CD8-positive, alpha-beta memory T cell (primary cell): Measurements from ENCODE around the gene QSOX1. TPM values are rescaled to one million over a fixed set of nuclear protein-coding genes. Genes with fewer than 3 reads are reported as not detected.

Experiments
- CTCF ChIA-PET: fragments of 350-600 bp; sonication (Branson Sonifier 250); formaldehyde crosslinking; loops from one replicate; lab custom pipeline; 2021; ENCODE audit warnings: antibody characterized with exemption; lab: Charles Lee
- POLR2A ChIA-PET: fragments of 350-600 bp; sonication (Branson Sonifier 250); formaldehyde crosslinking; loops from one replicate; lab custom pipeline; 2021; ENCODE audit warnings: antibody characterized with exemption; lab: Charles Lee
- DNase-seq, 5 donors: peaks; one replicate each; pipeline versions ENCODE4 v3.0.0 to v3.0.0-alpha.2; 2020 to 2022; ENCODE audit warnings: mixed read lengths in 1 of 5
- H3K27ac ChIP-seq: one replicate; pipeline ENCODE4 v1.7.0; 2013; ENCODE audit warnings: low read depth, mild to moderate bottlenecking, low read length, moderate library complexity
- H3K27me3 ChIP-seq: 2 replicates; pipeline ENCODE4 v1.7.0; 2013; ENCODE audit warnings: low read length, mild to moderate bottlenecking; ENCODE audit not compliant: insufficient read depth, poor library complexity, severe bottlenecking
- H3K36me3 ChIP-seq: 2 replicates; pipeline ENCODE4 v1.7.0; 2013; ENCODE audit warnings: mild to moderate bottlenecking, low read length, moderate library complexity; ENCODE audit not compliant: insufficient read depth
- H3K4me1 ChIP-seq: 2 replicates; pipeline ENCODE4 v1.7.0; 2013; ENCODE audit warnings: mild to moderate bottlenecking, low read length, moderate library complexity; ENCODE audit not compliant: insufficient read depth
- H3K4me3 ChIP-seq: 2 replicates; pipeline ENCODE4 v1.7.0; 2013; ENCODE audit warnings: mild to moderate bottlenecking, low read length
- H3K9me3 ChIP-seq: 2 replicates; pipeline ENCODE4 v1.7.0; 2013; ENCODE audit warnings: mild to moderate bottlenecking, low read length
- H3K27ac Mint-ChIP-seq, 8 donors: one replicate each; pipeline ENCODE4 v1.8.0; 2020 to 2021; ENCODE audit warnings: mixed read lengths in 8 of 8, mild to moderate bottlenecking in 6 of 8, inconsistent platforms in 3 of 8, moderate library complexity in 3 of 8
- H3K27me3 Mint-ChIP-seq, 2 donors: one replicate each; pipeline ENCODE4 v1.8.0; 2020 to 2021; ENCODE audit warnings: mixed read lengths in 2 of 2, mild to moderate bottlenecking in 1 of 2, moderate library complexity in 1 of 2
- H3K36me3 Mint-ChIP-seq, 3 donors: one replicate each; pipeline ENCODE4 v1.8.0; 2020 to 2021; ENCODE audit warnings: mixed read lengths in 3 of 3, inconsistent platforms in 1 of 3, mild to moderate bottlenecking in 1 of 3
- H3K4me1 Mint-ChIP-seq, 3 donors: one replicate each; pipeline ENCODE4 v1.8.0; 2020 to 2021; ENCODE audit warnings: mixed read lengths in 3 of 3, inconsistent platforms in 1 of 3, mild to moderate bottlenecking in 1 of 3
- H3K4me3 Mint-ChIP-seq, 7 donors: one replicate each; pipeline ENCODE4 v1.8.0; 2020 to 2021; ENCODE audit warnings: mixed read lengths in 7 of 7, mild to moderate bottlenecking in 6 of 7, moderate library complexity in 4 of 7, inconsistent platforms in 2 of 7
- H3K9me3 Mint-ChIP-seq, 5 donors: one replicate each; pipeline ENCODE4 v1.8.0; 2020 to 2022; ENCODE audit warnings: mixed read lengths in 5 of 5, mild to moderate bottlenecking in 3 of 5, moderate library complexity in 2 of 5, inconsistent platforms in 1 of 5
- polyA plus RNA-seq: library from polyadenylated mRNA; unstranded; fragments of 300-500 nt; fragmentation: Illumina TruSeq; gene quantifications from one replicate; pipeline ENCODE4 v1.2.3, GENCODE V29; 2021
- total RNA-seq, 2 experiments: library from RNA; stranded (reverse); gene quantifications; one replicate each; pipeline ENCODE4 v1.2.3, GENCODE V29; 2021

QSOX1 gene
- total and polyA plus RNA-seq, 3 experiments from 2014 or later: 14.2 to 33.3 (median 32.9) TPM

DNA sequence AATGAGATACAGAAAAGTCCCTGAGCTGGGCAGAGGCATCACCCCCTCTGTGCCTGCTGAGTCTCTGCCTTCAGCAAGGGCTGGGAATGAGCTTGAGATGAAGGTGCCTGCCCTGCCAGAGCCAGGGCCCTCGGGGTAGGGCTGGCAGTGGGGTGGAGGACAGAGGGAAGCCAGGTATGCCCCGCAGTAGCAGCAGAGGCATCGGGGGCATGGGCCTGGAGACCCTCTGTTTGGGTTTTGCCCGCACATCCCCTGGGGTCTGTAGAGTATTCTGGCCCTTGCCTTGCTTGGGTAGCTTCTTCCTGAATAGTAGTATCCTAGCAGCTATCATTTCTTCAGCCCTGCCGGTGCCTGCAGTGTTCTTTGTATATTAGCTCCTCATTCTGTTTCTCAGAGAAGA, 33.0 kb downstream of the QSOX1 start:
- H3K4me3 Mint-ChIP-seq: no peak overlapping the region
- CTCF ChIA-PET: interaction anchor here (1.1 to 2.1 kb wide), 2 partner anchors 9 to 313 kb away, joined by 3 to 12 read pairs; no protein-coding TSS in a partner anchor
- peaks cover 6 to 77% (median 13%) of the 10 kb centered on the region in 3 donors for H3K36me3 Mint-ChIP-seq
- H3K9me3 Mint-ChIP-seq: no peaks in the 10 kb centered on the region
- peak overlapping the region in 1 of 8 donors; percentile 19 for H3K27ac Mint-ChIP-seq
- no peak overlapping the region for H3K27ac ChIP-seq
- POLR2A ChIA-PET: no interaction called here
- H3K9me3 ChIP-seq: no peaks in the 10 kb centered on the region
- H3K36me3 ChIP-seq: peaks cover 7% of the 10 kb centered on the region
- no peak for DNase-seq
- no peaks in the 10 kb centered on the region for H3K27me3 ChIP-seq
- no peaks in the 10 kb centered on the region for H3K27me3 Mint-ChIP-seq
- no peak overlapping the region for H3K4me3 ChIP-seq
- H3K4me1 Mint-ChIP-seq: peaks cover 31 to 35% (median 34%) of the 10 kb centered on the region in 3 donors
- peaks cover 27% of the 10 kb centered on the region for H3K4me1 ChIP-seq

DNA sequence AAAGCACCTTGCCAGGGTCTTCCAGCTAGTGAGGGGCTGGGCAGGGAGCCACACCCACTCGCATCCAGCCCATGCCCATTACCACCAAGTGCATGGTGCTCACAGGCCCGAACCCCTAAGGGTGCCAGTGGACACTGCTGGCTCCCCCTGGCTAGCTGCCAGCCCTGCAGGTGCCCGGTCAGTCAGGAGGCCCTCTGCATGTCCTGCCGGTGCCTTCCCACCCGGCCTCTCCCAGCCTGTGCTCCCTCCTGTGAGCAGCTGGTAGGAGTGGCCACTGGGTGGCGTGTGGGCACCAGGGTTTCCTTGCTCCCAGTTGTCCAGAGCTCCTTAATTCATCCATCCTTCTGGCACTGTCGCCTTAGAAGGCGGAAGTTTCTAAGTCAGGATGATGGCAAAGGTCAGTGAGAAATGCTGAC, 33.4 kb downstream of the QSOX1 start:
- no peak overlapping the region for H3K4me3 ChIP-seq
- peaks cover 28% of the 10 kb centered on the region for H3K4me1 ChIP-seq
- H3K27me3 ChIP-seq: no peaks in the 10 kb centered on the region
- peaks cover 7% of the 10 kb centered on the region for H3K36me3 ChIP-seq
- DNase-seq: no peak
- Mint-ChIP-seq H3K4me3 (no peak overlapping the region), H3K36me3 (peaks cover 9 to 79% (median 13%) of the 10 kb centered on the region in 3 donors), H3K27ac (peak overlapping the region in 1 of 8 donors; percentile 19), H3K4me1 (peaks cover 36 to 40% (median 38%) of the 10 kb centered on the region in 3 donors), H3K9me3 (no peaks in the 10 kb centered on the region), H3K27me3 (no peaks in the 10 kb centered on the region)
- CTCF ChIA-PET: interaction anchor here (1.1 to 2.1 kb wide), 2 partner anchors 9 to 314 kb away, joined by 3 to 12 read pairs; no protein-coding TSS in a partner anchor
- H3K27ac ChIP-seq: no peak overlapping the region
- no peaks in the 10 kb centered on the region for H3K9me3 ChIP-seq
- POLR2A ChIA-PET: no interaction called here

DNA sequence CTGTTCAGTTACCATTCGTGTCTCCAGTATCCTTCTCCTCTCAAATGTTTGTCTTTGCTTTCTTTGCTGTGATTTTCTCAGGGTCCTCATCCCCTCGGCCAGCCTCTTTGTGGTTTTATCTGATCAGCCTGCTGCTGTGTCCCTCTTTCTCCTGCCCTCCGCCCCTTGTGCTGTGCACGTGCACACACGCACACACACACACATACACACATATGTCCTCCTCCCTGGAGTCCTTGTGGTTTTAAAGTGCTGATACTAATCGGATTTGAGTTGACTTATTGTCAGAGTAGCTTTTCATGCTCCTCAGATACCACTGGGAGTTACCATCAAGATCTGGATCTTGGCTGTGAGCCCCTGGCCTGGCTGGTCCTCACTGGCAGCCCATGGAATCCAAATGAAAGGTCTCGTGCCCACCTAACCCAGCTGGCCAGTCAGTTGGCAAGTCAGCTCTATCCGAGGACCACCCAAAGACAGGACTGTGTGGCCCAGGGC, 34.1 kb downstream of the QSOX1 start:
- peaks cover 28% of the 10 kb centered on the region for H3K4me1 ChIP-seq
- H3K9me3 Mint-ChIP-seq: no peaks in the 10 kb centered on the region
- peaks cover 10 to 75% (median 12%) of the 10 kb centered on the region in 3 donors for H3K36me3 Mint-ChIP-seq
- no peak overlapping the region for H3K4me3 Mint-ChIP-seq
- no peaks in the 10 kb centered on the region for H3K9me3 ChIP-seq
- CTCF ChIA-PET: interaction anchor here (1.1 to 2.1 kb wide), 2 partner anchors 10 to 315 kb away, joined by 3 to 12 read pairs; no protein-coding TSS in a partner anchor
- DNase-seq: no peak
- no peaks in the 10 kb centered on the region for H3K27me3 Mint-ChIP-seq
- no peak overlapping the region for H3K4me3 ChIP-seq
- no peak overlapping the region for H3K27ac ChIP-seq
- POLR2A ChIA-PET: no interaction called here
- peaks cover 38 to 42% (median 39%) of the 10 kb centered on the region in 3 donors for H3K4me1 Mint-ChIP-seq
- H3K27ac Mint-ChIP-seq: peak overlapping the region in 2 of 8 donors; percentile 50 to 81
- H3K27me3 ChIP-seq: no peaks in the 10 kb centered on the region
- H3K36me3 ChIP-seq: peaks cover 7% of the 10 kb centered on the region

DNA sequence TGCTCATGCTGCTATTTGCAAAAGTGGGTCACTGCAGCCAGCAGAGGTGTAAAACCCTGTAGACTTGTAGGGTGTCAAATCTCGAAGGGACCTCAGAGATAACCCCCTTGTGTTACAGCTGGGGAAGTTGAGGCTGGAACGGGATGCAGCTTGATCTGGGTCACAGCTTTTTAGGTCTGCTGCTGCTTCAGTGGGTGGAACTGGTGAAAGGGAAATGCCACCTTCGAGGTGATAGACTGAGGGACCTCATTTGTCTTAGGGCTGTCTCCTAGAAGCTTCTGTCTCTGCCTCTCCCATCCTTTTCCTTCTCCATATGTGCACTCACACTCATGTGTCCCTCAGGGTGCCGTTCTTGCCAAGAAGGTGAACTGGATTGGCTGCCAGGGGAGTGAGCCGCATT, 35.4 kb downstream of the QSOX1 start:
- Histone ChIP-seq H3K9me3 (no peaks in the 10 kb centered on the region), H3K4me1 (peaks cover 28% of the 10 kb centered on the region), H3K4me3 (no peak overlapping the region), H3K36me3 (peaks cover 7% of the 10 kb centered on the region), H3K27me3 (no peaks in the 10 kb centered on the region), H3K27ac (no peak overlapping the region)
- Mint-ChIP-seq H3K9me3 (no peaks in the 10 kb centered on the region), H3K27ac (peak overlapping the region in 6 of 8 donors; percentile 82 to 90 (median 88)), H3K4me1 (peaks cover 38 to 42% (median 39%) of the 10 kb centered on the region in 3 donors), H3K4me3 (peak overlapping the region; percentile 23 to 72 (median 54)), H3K36me3 (peaks cover 7 to 63% (median 7%) of the 10 kb centered on the region in 3 donors), H3K27me3 (no peaks in the 10 kb centered on the region)
- peak in 2 of 5 donors; percentile 30 to 42 for DNase-seq
- ChIA-PET CTCF (interaction anchor here (0.6 to 1.6 kb wide), 2 partner anchors 11 to 22 kb away, joined by 3 to 7 read pairs; no protein-coding TSS in a partner anchor), POLR2A (no interaction called here)

DNA sequence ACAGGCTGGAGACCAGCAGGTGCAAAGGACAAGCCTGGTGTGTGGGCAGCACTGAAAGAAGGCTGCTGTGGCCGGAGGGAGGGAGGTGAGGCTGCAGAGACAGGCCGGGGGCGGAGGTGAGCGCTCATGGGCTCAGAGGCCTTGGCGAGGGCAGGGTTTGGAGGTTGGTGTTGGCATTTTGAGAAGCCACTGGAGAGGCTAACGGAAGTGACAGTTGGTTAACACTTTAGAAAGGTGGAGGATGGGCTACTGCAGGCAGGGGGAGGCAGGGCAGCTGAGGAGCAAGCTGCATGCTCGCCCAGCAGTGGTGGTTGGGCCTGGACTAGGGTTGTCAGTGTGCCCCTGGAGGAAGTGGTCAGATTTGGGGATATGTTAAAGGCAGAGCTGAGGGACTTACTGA, 37.5 kb downstream of the QSOX1 start:
- Mint-ChIP-seq H3K27me3 (no peaks in the 10 kb centered on the region), H3K27ac (peak overlapping the region in 6 of 8 donors; percentile 5 to 90 (median 60)), H3K4me1 (peaks cover 38 to 42% (median 39%) of the 10 kb centered on the region in 3 donors), H3K4me3 (peak overlapping the region in 6 of 7 donors; percentile 39 to 76 (median 52)), H3K9me3 (no peaks in the 10 kb centered on the region), H3K36me3 (peaks cover 7 to 61% (median 10%) of the 10 kb centered on the region in 3 donors)
- H3K4me3 ChIP-seq: no peak overlapping the region
- ChIA-PET POLR2A (no interaction called here), CTCF (interaction anchor here (1.1 to 2.0 kb wide), 2 partner anchors 11 to 13 kb away, joined by 3 to 7 read pairs; no protein-coding TSS in a partner anchor)
- H3K27me3 ChIP-seq: no peaks in the 10 kb centered on the region
- no peak overlapping the region for H3K27ac ChIP-seq
- H3K9me3 ChIP-seq: no peaks in the 10 kb centered on the region
- DNase-seq: peak in 1 of 5 donors; percentile 23
- peaks cover 28% of the 10 kb centered on the region for H3K4me1 ChIP-seq
- H3K36me3 ChIP-seq: peaks cover 7% of the 10 kb centered on the region

DNA sequence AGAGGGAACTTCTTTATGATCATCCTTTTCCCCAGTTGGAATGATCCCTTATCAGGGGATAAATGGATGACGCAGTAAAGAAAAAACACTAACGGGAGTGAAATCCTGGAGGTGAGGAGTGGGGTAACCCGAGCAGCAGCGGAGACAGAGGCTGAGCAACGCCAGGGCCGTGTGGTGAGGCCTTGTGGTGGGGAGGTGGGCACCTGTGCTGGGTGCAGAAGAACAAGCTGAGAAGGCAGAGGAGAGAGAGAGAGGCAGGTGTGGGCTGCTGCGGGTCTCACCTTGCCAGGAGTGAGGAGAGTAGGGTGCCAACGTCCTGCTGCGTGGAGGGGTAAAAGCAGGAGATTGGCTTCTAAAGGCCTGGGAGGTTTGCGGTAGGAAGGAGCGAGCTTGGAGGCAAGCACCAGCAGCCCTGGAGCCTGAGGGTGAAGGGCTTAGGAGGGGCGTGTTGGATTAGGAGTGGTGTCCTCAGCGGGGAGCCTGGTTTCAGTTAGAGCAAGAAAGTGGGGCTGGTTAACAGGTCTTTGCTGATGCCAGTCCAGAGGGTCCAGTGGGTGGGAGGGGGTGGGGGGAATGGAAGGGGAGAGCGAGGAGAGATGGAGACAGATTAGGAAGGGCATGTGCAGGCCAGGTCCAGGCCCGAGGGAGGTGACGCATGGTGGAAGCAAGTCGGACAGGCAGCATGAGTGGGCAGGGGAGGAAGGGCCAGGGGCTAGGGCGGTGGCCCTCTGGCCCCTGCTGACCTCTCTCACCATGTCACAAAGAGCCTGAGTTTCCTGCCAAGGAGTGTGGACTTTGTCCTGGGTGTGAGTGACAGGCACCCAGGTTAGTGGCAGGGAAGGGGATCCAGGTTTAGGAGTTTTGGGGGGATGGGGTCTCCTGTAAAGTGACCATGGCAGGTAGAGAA, 38.7 kb downstream of the QSOX1 start:
- H3K27me3 ChIP-seq: no peaks in the 10 kb centered on the region
- H3K9me3 ChIP-seq: no peaks in the 10 kb centered on the region
- ChIA-PET CTCF (interaction anchor here (1.1 to 2.0 kb wide), 2 partner anchors 9 to 14 kb away, joined by 3 to 7 read pairs; no protein-coding TSS in a partner anchor), POLR2A (no interaction called here)
- peaks cover 7 to 57% (median 10%) of the 10 kb centered on the region in 3 donors for H3K36me3 Mint-ChIP-seq
- H3K4me1 Mint-ChIP-seq: peaks cover 38 to 42% (median 39%) of the 10 kb centered on the region in 3 donors
- H3K4me3 Mint-ChIP-seq: peak overlapping the region in 1 of 7 donors; percentile 1
- no peaks in the 10 kb centered on the region for H3K9me3 Mint-ChIP-seq
- DNase-seq: no peak
- no peaks in the 10 kb centered on the region for H3K27me3 Mint-ChIP-seq
- H3K4me3 ChIP-seq: no peak overlapping the region
- peaks cover 28% of the 10 kb centered on the region for H3K4me1 ChIP-seq
- H3K27ac Mint-ChIP-seq: peak overlapping the region in 4 of 8 donors; percentile 4 to 83 (median 33)
- no peak overlapping the region for H3K27ac ChIP-seq
- H3K36me3 ChIP-seq: peaks cover 7% of the 10 kb centered on the region

DNA sequence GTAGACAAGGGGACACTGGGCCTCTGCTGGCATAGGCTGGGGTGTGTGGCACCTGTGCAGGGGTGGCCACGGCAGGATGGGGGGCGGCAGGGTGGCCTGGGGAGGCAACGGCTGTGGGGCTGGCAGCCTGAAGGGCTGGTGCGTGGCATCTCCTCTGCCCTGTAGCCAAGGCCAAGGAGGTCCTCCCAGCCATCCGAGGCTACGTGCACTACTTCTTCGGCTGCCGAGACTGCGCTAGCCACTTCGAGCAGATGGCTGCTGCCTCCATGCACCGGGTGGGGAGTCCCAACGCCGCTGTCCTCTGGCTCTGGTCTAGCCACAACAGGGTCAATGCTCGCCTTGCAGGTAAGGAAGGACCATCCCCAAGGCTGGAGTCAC, 39.4 kb downstream of the QSOX1 start:
- Mint-ChIP-seq H3K4me3 (no peak overlapping the region), H3K4me1 (peaks cover 35 to 39% (median 38%) of the 10 kb centered on the region in 3 donors), H3K36me3 (peaks cover 7 to 53% (median 7%) of the 10 kb centered on the region in 3 donors), H3K9me3 (no peaks in the 10 kb centered on the region), H3K27ac (no peak overlapping the region), H3K27me3 (no peaks in the 10 kb centered on the region)
- peaks cover 7% of the 10 kb centered on the region for H3K36me3 ChIP-seq
- DNase-seq: no peak
- H3K4me1 ChIP-seq: peaks cover 28% of the 10 kb centered on the region
- H3K9me3 ChIP-seq: no peaks in the 10 kb centered on the region
- ChIA-PET POLR2A (no interaction called here), CTCF (no interaction called here)
- H3K4me3 ChIP-seq: no peak overlapping the region
- H3K27ac ChIP-seq: no peak overlapping the region
- H3K27me3 ChIP-seq: no peaks in the 10 kb centered on the region
